COR-L47 (cell line): ENCODE results near the gene SLC4A11.

Experiments
- DNase-seq: peaks from one replicate; lab custom pipeline; 2025; lab: John Stamatoyannopoulos, UW

SLC4A11 gene

GRCh38 chr20:3245711-3246110 is 6.7 kb upstream of the SLC4A11 start:
- no peak for DNase-seq

- DNase-seq = no peak
Observed at GRCh38 chr20:3245156-3245555, 6.2 kb upstream of the SLC4A11 start.

- DNase-seq = no peak
Observed at GRCh38 chr20:3244613-3245012, 5.6 kb upstream of the SLC4A11 start.

- DNase-seq = no peak
Observed at GRCh38 chr20:3243718-3244358, 4.8 kb upstream of the SLC4A11 start.

GRCh38 chr20:3242172-3242692 is 3.2 kb upstream of the SLC4A11 start:
- DNase-seq = no peak

DNA sequence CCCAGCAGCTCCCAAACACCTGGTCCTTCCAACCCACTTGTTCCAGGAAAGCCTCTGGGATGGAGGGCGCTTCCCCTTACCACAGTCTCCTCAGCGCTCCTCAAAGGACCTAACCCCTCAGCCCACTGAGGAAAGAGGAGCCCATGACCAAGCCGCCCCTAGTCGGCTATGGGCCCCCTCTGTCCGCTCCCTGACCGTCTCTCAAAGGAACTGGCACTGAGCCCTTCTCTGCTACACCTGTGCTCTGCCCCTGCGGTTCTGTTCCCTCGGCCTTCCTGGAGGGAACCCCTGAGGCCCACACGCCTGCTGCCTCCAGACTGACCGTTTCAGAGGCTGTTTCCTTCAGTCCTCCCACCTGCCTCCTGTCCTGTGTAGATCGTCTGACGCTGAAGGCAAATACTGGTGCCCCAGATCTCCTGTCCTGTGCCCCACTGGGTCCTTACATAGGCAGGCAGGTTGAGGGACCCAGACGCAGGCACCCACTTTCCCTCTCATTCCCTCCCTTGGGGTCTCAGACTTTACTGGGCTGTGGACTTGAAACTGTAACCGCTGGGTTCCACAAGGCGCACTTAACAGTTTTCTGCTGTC is 1.9 kb upstream of the SLC4A11 start:
- no peak for DNase-seq

GRCh38 chr20:3239867-3240775 is 1.1 kb upstream of the SLC4A11 start:
- no peak for DNase-seq

DNA sequence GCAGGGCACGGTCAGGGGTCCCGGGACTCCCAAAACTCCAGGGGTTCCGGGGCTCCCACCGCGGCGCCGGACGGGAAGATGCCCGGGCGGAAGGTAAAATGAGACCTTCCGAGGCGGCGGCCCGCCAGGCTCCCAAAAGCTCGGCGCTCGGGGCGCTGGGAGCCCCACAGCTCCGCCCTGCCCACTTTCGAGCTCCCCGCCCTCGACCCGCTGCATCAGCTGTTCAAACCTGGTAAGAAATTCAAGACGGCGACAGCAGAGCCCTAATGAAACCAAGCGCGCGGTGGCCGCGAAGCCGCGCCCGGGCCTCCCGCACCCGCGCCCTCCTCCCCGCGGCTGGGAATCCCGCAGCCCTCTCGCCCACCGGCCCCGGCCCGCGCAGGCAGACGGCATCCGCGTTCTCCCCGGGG is 369 bp downstream of the SLC4A11 start:
- no peak for DNase-seq

DNA sequence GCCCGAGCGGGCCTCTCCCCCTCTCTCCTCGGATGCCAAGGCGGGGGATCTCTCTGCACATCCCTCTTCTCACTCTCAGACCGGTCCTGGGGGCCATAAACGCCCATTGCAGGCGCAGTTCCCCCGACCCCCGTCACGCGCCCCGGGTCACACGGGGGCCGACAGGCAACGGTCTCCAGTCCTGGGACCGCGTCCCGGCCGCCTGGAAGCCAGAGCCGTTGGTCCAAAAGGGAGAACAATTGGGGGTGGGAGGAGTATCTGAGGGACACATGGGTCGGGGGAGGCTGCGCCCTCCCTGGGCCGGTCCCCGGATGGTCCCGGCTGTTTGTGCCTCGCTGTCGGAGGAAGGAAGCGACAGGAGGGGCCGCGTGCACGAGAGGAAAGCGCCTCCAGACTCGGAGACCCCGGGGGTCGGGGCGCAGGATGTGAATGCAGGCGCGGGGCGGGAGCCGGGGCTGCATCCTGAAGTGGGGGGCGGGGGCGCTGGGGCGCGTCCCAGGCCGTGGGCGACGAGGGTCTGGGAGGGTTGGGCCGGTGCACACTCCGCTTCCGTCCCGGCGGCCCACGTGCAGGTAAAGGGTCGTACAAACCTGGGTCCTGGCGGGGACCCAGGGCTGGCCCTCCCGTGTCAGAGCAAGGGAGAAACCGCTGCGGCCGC is 903 bp downstream of the SLC4A11 start:
- no peak for DNase-seq

DNA sequence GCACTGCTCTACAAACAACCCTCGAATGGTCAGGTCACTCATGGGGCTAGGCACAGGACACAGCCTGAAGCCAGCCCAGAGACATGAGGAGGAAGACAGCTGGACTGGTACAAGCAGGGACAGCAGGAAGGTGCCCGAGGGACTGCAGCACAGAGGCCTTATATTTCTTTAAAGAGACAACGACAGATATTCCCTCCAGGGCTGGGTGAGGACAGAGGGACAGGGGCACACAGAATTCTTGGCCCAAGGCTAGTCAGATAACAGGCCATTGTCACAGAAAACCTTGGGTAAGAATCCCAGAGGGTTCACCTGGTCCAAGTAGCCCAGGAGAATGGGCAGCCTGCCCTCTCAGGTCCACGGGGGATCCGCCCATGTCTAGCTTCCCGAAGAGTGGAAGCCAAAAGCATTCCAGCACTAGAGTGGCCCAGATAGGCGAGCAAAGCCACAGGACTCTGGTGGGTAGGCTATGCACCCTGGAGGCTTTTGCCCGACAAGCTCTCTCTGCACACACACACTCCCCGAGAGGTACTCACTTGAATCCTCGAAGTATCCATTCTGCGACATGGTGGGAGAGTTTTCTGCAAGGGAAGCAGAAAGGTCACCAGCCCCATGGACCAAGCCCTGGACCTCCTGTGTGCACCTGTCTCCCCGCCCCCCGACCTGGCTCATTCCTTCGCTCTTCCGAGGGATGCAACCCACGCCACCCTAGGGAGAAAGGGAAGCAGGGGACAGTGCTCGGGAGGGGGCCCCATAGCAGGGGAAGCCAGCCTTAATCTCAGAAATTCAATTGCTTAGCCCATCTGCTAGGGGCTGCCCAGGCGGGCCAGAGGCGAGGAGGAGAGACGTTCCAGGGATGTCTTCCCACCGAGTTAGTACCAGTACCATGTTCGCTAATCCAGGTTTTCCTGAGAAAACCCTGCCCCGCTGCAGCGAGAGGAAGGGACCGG is 1.7 kb downstream of the SLC4A11 start:
- DNase-seq = no peak

- no peak for DNase-seq
Observed at GRCh38 chr20:3235666-3236324, 3.2 kb downstream of the SLC4A11 start.

- no peak for DNase-seq
Observed at GRCh38 chr20:3233991-3234498, 4.9 kb downstream of the SLC4A11 start.

DNA sequence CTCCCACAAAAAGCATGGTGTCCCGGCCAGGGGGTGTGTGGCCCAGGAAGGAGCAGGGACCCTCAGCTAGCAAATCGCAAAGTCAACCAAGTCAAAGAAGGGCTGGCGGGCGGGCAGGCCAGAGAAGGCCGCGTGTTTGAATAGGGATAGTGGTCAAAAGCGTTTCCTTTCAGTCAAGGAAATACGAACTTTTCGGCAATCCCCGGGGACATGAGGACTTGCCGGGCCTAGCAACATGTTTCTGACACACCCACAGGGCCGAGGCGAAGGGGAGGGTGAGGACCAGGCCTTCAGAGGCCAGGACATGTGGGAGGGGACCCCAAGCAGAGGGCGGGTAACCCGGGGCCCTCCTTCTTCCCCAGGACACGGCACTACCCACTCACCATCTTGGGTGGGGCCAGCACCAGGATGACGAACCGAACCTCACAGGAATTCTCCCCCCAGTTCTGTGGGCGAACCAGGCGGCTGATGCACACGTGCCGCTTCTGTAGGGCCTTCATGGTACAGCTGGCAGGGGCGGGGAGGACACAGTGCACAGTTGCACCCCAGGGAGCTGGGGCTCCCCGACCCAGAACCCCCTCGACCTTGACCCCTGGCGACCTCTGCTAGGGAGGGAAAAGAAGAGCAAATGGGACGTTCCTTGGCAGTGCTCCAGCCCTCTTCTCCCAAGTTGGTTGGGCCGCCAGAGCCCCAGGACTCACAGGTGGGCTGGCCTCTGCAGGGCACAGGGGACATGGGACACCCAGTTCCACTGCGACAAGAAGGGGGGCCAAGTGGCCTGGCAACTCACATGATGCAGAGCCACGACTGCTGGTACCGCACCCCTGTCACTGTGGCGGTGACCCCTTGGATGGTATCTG is 5.6 kb downstream of the SLC4A11 start:
- DNase-seq = no peak

GRCh38 chr20:3231889-3232588 is 7.0 kb downstream of the SLC4A11 start:
- DNase-seq = no peak

- DNase-seq = no peak
Observed at GRCh38 chr20:3231116-3231515, 7.9 kb downstream of the SLC4A11 start.

DNA sequence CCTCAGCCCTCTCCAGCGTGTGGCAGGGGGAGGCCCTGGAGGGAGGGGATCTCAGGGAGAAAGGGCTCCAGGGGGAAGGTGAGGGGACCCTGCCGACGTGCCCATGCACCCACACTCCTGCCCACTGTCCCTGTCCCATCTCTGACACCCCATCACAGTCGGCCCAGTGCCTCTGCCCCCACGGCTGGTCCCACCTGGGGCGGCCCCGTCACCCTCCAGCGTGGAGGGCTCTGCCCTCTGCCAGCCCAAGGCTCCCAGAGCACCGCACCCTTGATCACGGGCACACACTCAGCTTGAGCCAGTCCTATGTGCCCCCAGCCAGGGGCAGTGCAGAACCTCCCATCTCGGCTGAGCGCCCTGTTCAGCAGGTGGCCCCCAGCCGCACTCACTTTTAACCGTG is 9.2 kb downstream of the SLC4A11 start:
- no peak for DNase-seq

DNA sequence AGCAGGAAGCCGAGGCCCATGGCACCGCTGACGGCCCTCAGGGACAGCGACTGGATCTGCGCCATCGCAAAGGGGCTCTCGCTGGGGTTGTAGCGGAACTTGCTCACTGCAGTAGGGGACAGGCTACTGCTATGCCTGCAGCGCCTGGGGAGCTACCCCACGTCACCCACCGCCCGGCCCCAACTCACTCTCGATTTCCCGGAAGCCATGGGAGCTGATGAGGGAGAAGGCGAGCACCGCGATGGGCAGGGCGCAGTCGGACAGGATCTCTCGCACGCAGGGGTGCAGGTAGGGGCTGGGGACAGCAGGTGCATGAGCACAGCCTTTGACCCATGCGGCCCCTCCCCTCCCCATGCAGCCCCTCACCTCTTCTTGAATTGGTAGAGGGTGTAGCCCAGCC is 9.8 kb downstream of the SLC4A11 start:
- DNase-seq = no peak

- DNase-seq = no peak
Observed at GRCh38 chr20:3228750-3229032, 10.3 kb downstream of the SLC4A11 start.
